ENCODE measurements around the gene ING1.
"Not testable (repeated sequence)": the region's sequence is repeated elsewhere in the genome, so short reads cannot be mapped to it uniquely, and the experiment has no call there.

Gene ING1

GRCh38 chr13:110666255-110666533 is 47.3 kb upstream of the ING1 start:
- no peak overlapping the region for H3K4me3 ChIP-seq (ENCODE audit: insufficient read depth in 1 of 2, low read depth in 1 of 2, low read length in 2 of 2)
- peaks cover 55 to 88% of the 10 kb centered on the region in 2 experiments for H3K36me3 ChIP-seq (ENCODE audit: control insufficient read depth in 1 of 2, insufficient read depth in 2 of 2, low read depth in 1 of 2, low read length in 2 of 2)
- H3K18ac ChIP-seq (ENCODE audit: low read depth in 1 of 2, low read length in 2 of 2), result no peak overlapping the region
- H2BK5ac ChIP-seq (ENCODE audit: low read depth, low read length, poor library complexity, severe bottlenecking), result no peak overlapping the region
- H3K4ac ChIP-seq (ENCODE audit: low read depth in 1 of 2, low read length in 2 of 2), result no peak overlapping the region
- peaks cover 18% of the 10 kb centered on the region for H3K79me1 ChIP-seq (replicated peaks; ENCODE audit: low read length, poor library complexity, severe bottlenecking)
- no peak overlapping the region for H3K14ac ChIP-seq (ENCODE audit: low read length in 2 of 2)
- no peak overlapping the region for H4K8ac ChIP-seq (ENCODE audit: low read length)
- H3K9ac ChIP-seq (ENCODE audit: low read length), result no peak overlapping the region
- H3K4me1 ChIP-seq (ENCODE audit: control insufficient read depth, insufficient read depth, low read depth, low read length), result no peaks in the 10 kb centered on the region
- no peak overlapping the region for H3K4me2 ChIP-seq (ENCODE audit: low read length, poor library complexity, severe bottlenecking)
- H2AK5ac ChIP-seq (ENCODE audit: low read length, severe bottlenecking), result no peak overlapping the region
- no peak overlapping the region for H3K23ac ChIP-seq (ENCODE audit: low read length in 2 of 2)
- WGBS, result 94% methylated on average over 8 of the region's 8 CpGs
- no peak for DNase-seq
- no peaks in the 10 kb centered on the region for H3K27me3 ChIP-seq (ENCODE audit: control insufficient read depth in 1 of 2, insufficient read depth in 1 of 2, low read length in 2 of 2)
- H2BK12ac ChIP-seq (ENCODE audit: low read length in 2 of 2), result no peak overlapping the region
- H2BK15ac ChIP-seq (ENCODE audit: low read depth, poor library complexity, severe bottlenecking), result no peak overlapping the region
- H3K9me3 ChIP-seq (ENCODE audit: control insufficient read depth, low read length), result no peaks in the 10 kb centered on the region
- no peak overlapping the region for H2BK120ac ChIP-seq (ENCODE audit: low read depth, low read length)
- H3K27ac ChIP-seq (ENCODE audit: low read length, poor library complexity, severe bottlenecking), result no peak overlapping the region
- no peak overlapping the region for H4K91ac ChIP-seq (ENCODE audit: low read length)
- no peak overlapping the region for H2AFZ ChIP-seq (ENCODE audit: low read depth, low read length)

DNA sequence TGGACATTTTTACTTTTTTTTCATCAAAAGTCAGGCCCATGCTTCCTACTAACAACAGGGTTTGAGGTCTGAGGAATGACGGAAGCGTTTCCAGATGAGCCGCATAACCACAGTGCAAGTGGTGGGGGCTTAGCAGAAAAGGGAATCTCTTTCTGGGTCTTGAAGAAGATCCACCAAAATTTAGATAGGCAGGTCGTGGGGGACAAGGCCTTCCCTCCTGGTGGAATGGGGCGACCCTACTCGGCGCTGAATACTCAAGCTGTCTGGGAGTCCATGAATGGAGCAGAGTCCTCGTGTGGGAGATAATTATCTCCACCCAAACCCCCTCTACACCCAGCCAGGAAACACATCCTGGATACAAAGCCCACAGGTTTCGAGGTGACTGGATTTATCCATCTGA is 44.5 kb upstream of the ING1 start:
- H3K27ac ChIP-seq (ENCODE audit: low read length, poor library complexity, severe bottlenecking), result no peak overlapping the region
- H3K27me3 ChIP-seq (ENCODE audit: control insufficient read depth in 1 of 2, insufficient read depth in 1 of 2, low read length in 2 of 2), result no peaks in the 10 kb centered on the region
- WGBS, result 100% methylated on average over 4 of the region's 9 CpGs
- H2AFZ ChIP-seq (ENCODE audit: low read depth, low read length), result no peak overlapping the region
- no peaks in the 10 kb centered on the region for H3K4me1 ChIP-seq (ENCODE audit: control insufficient read depth, insufficient read depth, low read depth, low read length)
- H3K4me3 ChIP-seq (ENCODE audit: insufficient read depth in 1 of 2, low read depth in 1 of 2, low read length in 2 of 2), result no peak overlapping the region
- H2AK5ac ChIP-seq (ENCODE audit: low read length, severe bottlenecking), result no peak overlapping the region
- peaks cover 17% of the 10 kb centered on the region for H3K79me1 ChIP-seq (replicated peaks; ENCODE audit: low read length, poor library complexity, severe bottlenecking)
- H2BK5ac ChIP-seq (ENCODE audit: low read depth, low read length, poor library complexity, severe bottlenecking), result no peak overlapping the region
- H4K8ac ChIP-seq (ENCODE audit: low read length), result no peak overlapping the region
- peaks cover 38 to 60% of the 10 kb centered on the region in 2 experiments for H3K36me3 ChIP-seq (ENCODE audit: control insufficient read depth in 1 of 2, insufficient read depth in 2 of 2, low read depth in 1 of 2, low read length in 2 of 2)
- no peak overlapping the region for H4K91ac ChIP-seq (ENCODE audit: low read length)
- H3K23ac ChIP-seq (ENCODE audit: low read length in 2 of 2), result no peak overlapping the region
- no peaks in the 10 kb centered on the region for H3K9me3 ChIP-seq (ENCODE audit: control insufficient read depth, low read length)
- no peak overlapping the region for H3K18ac ChIP-seq (ENCODE audit: low read depth in 1 of 2, low read length in 2 of 2)
- no peak for DNase-seq
- H2BK15ac ChIP-seq (ENCODE audit: low read depth, poor library complexity, severe bottlenecking), result no peak overlapping the region
- H3K9ac ChIP-seq (ENCODE audit: low read length), result no peak overlapping the region
- H3K14ac ChIP-seq (ENCODE audit: low read length in 2 of 2), result no peak overlapping the region
- no peak overlapping the region for H3K4ac ChIP-seq (ENCODE audit: low read depth in 1 of 2, low read length in 2 of 2)
- H3K4me2 ChIP-seq (ENCODE audit: low read length, poor library complexity, severe bottlenecking), result no peak overlapping the region
- H2BK12ac ChIP-seq (ENCODE audit: low read length in 2 of 2), result no peak overlapping the region
- H2BK120ac ChIP-seq (ENCODE audit: low read depth, low read length), result no peak overlapping the region

GRCh38 chr13:110669814-110670213 is 43.7 kb upstream of the ING1 start:
- H3K27ac ChIP-seq (ENCODE audit: low read length, poor library complexity, severe bottlenecking); H3K4me2 ChIP-seq (ENCODE audit: low read length, poor library complexity, severe bottlenecking); H2AFZ ChIP-seq (ENCODE audit: low read depth, low read length); H2BK15ac ChIP-seq (ENCODE audit: low read depth, poor library complexity, severe bottlenecking); H3K14ac ChIP-seq (ENCODE audit: low read length in 2 of 2); H3K4me3 ChIP-seq (ENCODE audit: insufficient read depth in 1 of 2, low read depth in 1 of 2, low read length in 2 of 2); H3K23ac ChIP-seq (ENCODE audit: low read length in 2 of 2); H2BK5ac ChIP-seq (ENCODE audit: low read depth, low read length, poor library complexity, severe bottlenecking); H3K9ac ChIP-seq (ENCODE audit: low read length); H2BK12ac ChIP-seq (ENCODE audit: low read length in 2 of 2); DNase-seq; H3K4ac ChIP-seq (ENCODE audit: low read depth in 1 of 2, low read length in 2 of 2); H4K8ac ChIP-seq (ENCODE audit: low read length); H4K91ac ChIP-seq (ENCODE audit: low read length); H3K18ac ChIP-seq (ENCODE audit: low read depth in 1 of 2, low read length in 2 of 2); H2AK5ac ChIP-seq (ENCODE audit: low read length, severe bottlenecking); H3K27me3 ChIP-seq (ENCODE audit: control insufficient read depth in 1 of 2, insufficient read depth in 1 of 2, low read length in 2 of 2); H2BK120ac ChIP-seq (ENCODE audit: low read depth, low read length); H3K4me1 ChIP-seq (ENCODE audit: control insufficient read depth, insufficient read depth, low read depth, low read length); H3K9me3 ChIP-seq (ENCODE audit: control insufficient read depth, low read length): not testable (repeated sequence)
- H3K36me3 ChIP-seq (ENCODE audit: control insufficient read depth in 1 of 2, insufficient read depth in 2 of 2, low read depth in 1 of 2, low read length in 2 of 2), result peaks cover 31 to 52% of the 10 kb centered on the region in 2 experiments
- WGBS, result 94% methylated on average over 11 of the region's 11 CpGs
- H3K79me1 ChIP-seq (replicated peaks; ENCODE audit: low read length, poor library complexity, severe bottlenecking), result peaks cover 14% of the 10 kb centered on the region

- WGBS, result 97% methylated on average over 25 of the region's 28 CpGs
- Histone ChIP-seq H2BK5ac (ENCODE audit: low read depth, low read length, poor library complexity, severe bottlenecking) (no peak overlapping the region), H3K14ac (ENCODE audit: low read length in 2 of 2) (no peak overlapping the region), H3K18ac (ENCODE audit: low read depth in 1 of 2, low read length in 2 of 2) (no peak overlapping the region), H3K27ac (ENCODE audit: low read length, poor library complexity, severe bottlenecking) (no peak overlapping the region), H2BK15ac (ENCODE audit: low read depth, poor library complexity, severe bottlenecking) (no peak overlapping the region), H3K27me3 (ENCODE audit: control insufficient read depth in 1 of 2, insufficient read depth in 1 of 2, low read length in 2 of 2) (no peaks in the 10 kb centered on the region), H3K4ac (ENCODE audit: low read depth in 1 of 2, low read length in 2 of 2) (no peak overlapping the region), H4K8ac (ENCODE audit: low read length) (no peak overlapping the region), H3K4me1 (ENCODE audit: control insufficient read depth, insufficient read depth, low read depth, low read length) (peaks cover 13% of the 10 kb centered on the region), H3K23ac (ENCODE audit: low read length in 2 of 2) (no peak overlapping the region), H3K9ac (ENCODE audit: low read length) (no peak overlapping the region), H2BK120ac (ENCODE audit: low read depth, low read length) (no peak overlapping the region), H3K9me3 (ENCODE audit: control insufficient read depth, low read length) (no peaks in the 10 kb centered on the region), H3K36me3 (ENCODE audit: control insufficient read depth in 1 of 2, insufficient read depth in 2 of 2, low read depth in 1 of 2, low read length in 2 of 2) (peaks cover 37 to 51% of the 10 kb centered on the region in 2 experiments), H2AK5ac (ENCODE audit: low read length, severe bottlenecking) (no peak overlapping the region), H2AFZ (ENCODE audit: low read depth, low read length) (no peak overlapping the region), H3K4me2 (ENCODE audit: low read length, poor library complexity, severe bottlenecking) (no peak overlapping the region), H3K4me3 (ENCODE audit: insufficient read depth in 1 of 2, low read depth in 1 of 2, low read length in 2 of 2) (no peak overlapping the region), H3K79me1 (replicated peaks; ENCODE audit: low read length, poor library complexity, severe bottlenecking) (peaks cover 16% of the 10 kb centered on the region), H2BK12ac (ENCODE audit: low read length in 2 of 2) (no peak overlapping the region), H4K91ac (ENCODE audit: low read length) (no peak overlapping the region)
- DNase-seq, result no peak
These were observed 36.6 kb upstream of the ING1 start for GRCh38 chr13:110676595-110677587.

All from mesenchymal stem cell (in vitro differentiated cells and primary cell).